ENCODE measurements around the gene ZNF497. TPM values are rescaled to one million over a fixed set of nuclear protein-coding genes. Genes with fewer than 3 reads are reported as not detected.

The ZNF497 gene
- total and polyA plus RNA-seq, 2 of the 13 experiments (the other 11 are each of a cell fraction or from before 2014, with no cell fraction given), result 1.5 to 1.9 TPM

DNA sequence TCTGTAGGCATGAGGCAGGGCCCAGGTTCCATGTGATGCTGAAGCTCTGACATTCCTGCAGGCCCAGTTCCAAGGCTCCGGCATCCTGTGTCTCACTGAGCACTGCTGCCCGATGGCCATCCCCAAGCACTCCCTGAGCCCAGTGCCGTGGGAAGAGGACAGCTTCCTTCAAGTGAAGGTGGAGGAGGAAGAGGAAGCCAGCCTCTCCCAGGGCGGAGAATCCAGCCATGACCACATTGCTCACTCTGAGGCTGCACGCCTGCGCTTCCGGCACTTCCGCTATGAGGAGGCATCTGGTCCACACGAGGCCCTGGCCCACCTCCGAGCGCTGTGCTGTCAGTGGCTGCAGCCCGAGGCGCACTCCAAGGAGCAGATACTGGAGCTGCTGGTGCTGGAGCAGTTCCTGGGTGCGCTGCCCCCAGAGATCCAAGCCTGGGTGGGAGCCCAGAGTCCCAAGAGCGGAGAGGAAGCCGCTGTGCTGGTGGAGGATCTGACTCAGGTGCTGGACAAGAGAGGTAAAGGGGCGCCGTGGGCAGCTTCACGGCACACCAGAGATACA is 27.8 kb downstream of the ZNF497 start:
- intact Hi-C loops (cut with micrococcal nuclease; ENCODE audit: unreplicated experiment), result no loop called here
- Histone ChIP-seq H3K27ac (ENCODE audit: extremely low read length, insufficient read depth, low read length) (no peak overlapping the region), H4K20me1 (ENCODE audit: insufficient read depth, low read length) (no peaks in the 10 kb centered on the region), H3K36me3 (replicated peaks in 1 of 2; ENCODE audit: control insufficient read depth in 1 of 2, insufficient read depth in 2 of 2, low read length in 2 of 2) (peaks cover 14 to 35% of the 10 kb centered on the region in 2 experiments; a peak in 4 of 5 replicates), H3K4me2 (ENCODE audit: low read depth, low read length) (no peak overlapping the region), H3K9me3 (ENCODE audit: low read length) (no peaks in the 10 kb centered on the region), H3K4me1 (ENCODE audit: insufficient read depth, low read length) (0 out of 2 replicates have a peak, but pooled peaks cover 6% of the 10 kb centered on the region), H3K4me3 (replicated peaks in 1 of 3; ENCODE audit: insufficient read depth in 1 of 3, low read depth in 2 of 3, low read length in 3 of 3) (no peak overlapping the region), H3K9ac (ENCODE audit: insufficient read depth, low read depth, low read length) (no peak overlapping the region), H3K27me3 (ENCODE audit: control insufficient read depth in 1 of 2, insufficient read depth in 2 of 2, low read length in 2 of 2) (no peaks in the 10 kb centered on the region), H2AFZ (ENCODE audit: low read length) (no peak overlapping the region), H3K79me2 (ENCODE audit: insufficient read depth, low read length) (no peaks in the 10 kb centered on the region)
- DNase-seq (ENCODE audit: low spot score) (no peak), FAIRE-seq (no peak), ATAC-seq (no peak)
- in situ Hi-C loops (cut with HindIII; ENCODE audit: extremely low pct_ligation_motif_present, low pct_unique_long_range_greater_than_20kb), result no loop called here
- WGBS (ENCODE audit: low lambda C conversion rate), result 97% methylated on average over 14 of the region's 19 CpGs
- TF ChIP-seq, protein P1, sequence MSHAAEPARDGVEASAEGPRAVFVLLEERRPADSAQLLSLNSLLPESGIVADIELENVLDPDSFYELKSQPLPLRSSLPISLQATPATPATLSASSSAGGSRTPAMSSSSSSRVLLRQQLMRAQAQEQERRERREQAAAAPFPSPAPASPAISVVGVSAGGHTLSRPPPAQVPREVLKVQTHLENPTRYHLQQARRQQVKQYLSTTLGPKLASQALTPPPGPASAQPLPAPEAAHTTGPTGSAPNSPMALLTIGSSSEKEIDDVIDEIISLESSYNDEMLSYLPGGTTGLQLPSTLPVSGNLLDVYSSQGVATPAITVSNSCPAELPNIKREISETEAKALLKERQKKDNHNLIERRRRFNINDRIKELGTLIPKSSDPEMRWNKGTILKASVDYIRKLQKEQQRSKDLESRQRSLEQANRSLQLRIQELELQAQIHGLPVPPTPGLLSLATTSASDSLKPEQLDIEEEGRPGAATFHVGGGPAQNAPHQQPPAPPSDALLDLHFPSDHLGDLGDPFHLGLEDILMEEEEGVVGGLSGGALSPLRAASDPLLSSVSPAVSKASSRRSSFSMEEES (CRISPR knock-in tag; IDR thresholded peaks at IDR 0.05), result no peak
- TF ChIP-seq NCOA1 (CRISPR knock-in tag; IDR thresholded peaks at IDR 0.05), result no peak
- TF ChIP-seq ZNF432 (CRISPR knock-in tag; IDR thresholded peaks at IDR 0.05; ENCODE audit: borderline replicate concordance), result no peak
- TF ChIP-seq JUN (CRISPR knock-in tag; IDR thresholded peaks at IDR 0.05), result no peak
- TF ChIP-seq, protein P2, sequence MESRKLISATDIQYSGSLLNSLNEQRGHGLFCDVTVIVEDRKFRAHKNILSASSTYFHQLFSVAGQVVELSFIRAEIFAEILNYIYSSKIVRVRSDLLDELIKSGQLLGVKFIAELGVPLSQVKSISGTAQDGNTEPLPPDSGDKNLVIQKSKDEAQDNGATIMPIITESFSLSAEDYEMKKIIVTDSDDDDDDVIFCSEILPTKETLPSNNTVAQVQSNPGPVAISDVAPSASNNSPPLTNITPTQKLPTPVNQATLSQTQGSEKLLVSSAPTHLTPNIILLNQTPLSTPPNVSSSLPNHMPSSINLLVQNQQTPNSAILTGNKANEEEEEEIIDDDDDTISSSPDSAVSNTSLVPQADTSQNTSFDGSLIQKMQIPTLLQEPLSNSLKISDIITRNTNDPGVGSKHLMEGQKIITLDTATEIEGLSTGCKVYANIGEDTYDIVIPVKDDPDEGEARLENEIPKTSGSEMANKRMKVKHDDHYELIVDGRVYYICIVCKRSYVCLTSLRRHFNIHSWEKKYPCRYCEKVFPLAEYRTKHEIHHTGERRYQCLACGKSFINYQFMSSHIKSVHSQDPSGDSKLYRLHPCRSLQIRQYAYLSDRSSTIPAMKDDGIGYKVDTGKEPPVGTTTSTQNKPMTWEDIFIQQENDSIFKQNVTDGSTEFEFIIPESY (CRISPR knock-in tag; IDR thresholded peaks at IDR 0.05), result no peak
- no peak for TF ChIP-seq NR1H2 (CRISPR knock-in tag; IDR thresholded peaks at IDR 0.05; ENCODE audit: borderline replicate concordance, low read depth)
- TF ChIP-seq PAX8 (CRISPR knock-in tag; IDR thresholded peaks at IDR 0.05; ENCODE audit: borderline replicate concordance), result no peak
- TF ChIP-seq, protein P3, sequence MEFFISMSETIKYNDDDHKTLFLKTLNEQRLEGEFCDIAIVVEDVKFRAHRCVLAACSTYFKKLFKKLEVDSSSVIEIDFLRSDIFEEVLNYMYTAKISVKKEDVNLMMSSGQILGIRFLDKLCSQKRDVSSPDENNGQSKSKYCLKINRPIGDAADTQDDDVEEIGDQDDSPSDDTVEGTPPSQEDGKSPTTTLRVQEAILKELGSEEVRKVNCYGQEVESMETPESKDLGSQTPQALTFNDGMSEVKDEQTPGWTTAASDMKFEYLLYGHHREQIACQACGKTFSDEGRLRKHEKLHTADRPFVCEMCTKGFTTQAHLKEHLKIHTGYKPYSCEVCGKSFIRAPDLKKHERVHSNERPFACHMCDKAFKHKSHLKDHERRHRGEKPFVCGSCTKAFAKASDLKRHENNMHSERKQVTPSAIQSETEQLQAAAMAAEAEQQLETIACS (CRISPR knock-in tag; IDR thresholded peaks at IDR 0.05), result no peak
- no peak for TF ChIP-seq MZF1 (CRISPR knock-in tag; IDR thresholded peaks at IDR 0.05; ENCODE audit: borderline replicate concordance)
- TF ChIP-seq FOXA1 (IDR thresholded peaks at IDR 0.05), result no peak
- no peak for TF ChIP-seq FOXA1 (CRISPR knock-in tag; IDR thresholded peaks at IDR 0.05)
- no peak for TF ChIP-seq SNAPC2 (CRISPR knock-in tag; IDR thresholded peaks at IDR 0.05)
- TF ChIP-seq ZNF75D (CRISPR knock-in tag; IDR thresholded peaks at IDR 0.05; ENCODE audit: borderline replicate concordance), result no peak
- no peak for TF ChIP-seq RXRA (CRISPR knock-in tag; IDR thresholded peaks at IDR 0.05)
- ChIA-PET CTCF (ENCODE audit: low intra/inter-chr PET ratio, low total read pairs) (no interaction called here), POLR2A (no interaction called here)
- no TSS peak for BruUV-seq (replicated peaks)
